ENCODE measurements around the gene ATP8B1. TPM values are rescaled to one million over a fixed set of nuclear protein-coding genes. Genes with fewer than 3 reads are reported as not detected.
A peak's percentile ranks its signal among the peaks of the same experiment; 100 is the strongest.

Gene ATP8B1
- total RNA-seq (2021) (2.7 to 5.6 TPM (median 3.9 TPM) in 3 replicates), Bru-seq, nascent RNA (percentile 45 among the genes with signal in this experiment)
- long read RNA-seq, experiment 1, full-length matches to known transcripts: 1 of 13 reads
- long read RNA-seq, experiment 1, partial matches to known transcripts: 5 of 13 reads
- long read RNA-seq, experiment 1, other reads (novel, unspliced or antisense): 7 of 13 reads
- long read RNA-seq, experiment 2, partial matches to known transcripts: 1 of 7 reads
- long read RNA-seq, experiment 2, other reads (novel, unspliced or antisense): 6 of 7 reads
- long read RNA-seq, experiment 3: 0 reads

- DNase-seq (ENCODE audit: low spot score) (peak; percentile 92), ATAC-seq (peak; percentile 90)
- no peaks in the 10 kb centered on the region for H3K36me3 Mint-ChIP-seq
- H3K27me3 Mint-ChIP-seq (ENCODE audit: low read depth): peaks cover 53% of the 10 kb centered on the region
- no peaks in the 10 kb centered on the region for H3K9me3 Mint-ChIP-seq
- peak within 1 kb of the TSS; percentile 88 for H3K4me3 Mint-ChIP-seq
- H3K4me1 Mint-ChIP-seq: peaks cover 30% of the 10 kb centered on the region
- CTCF ChIA-PET: interaction anchor here (0.6 to 1.2 kb wide), 4 partner anchors 23 to 173 kb away, joined by 3 to 4 read pairs (median 4); no protein-coding TSS in a partner anchor
- POLR2A ChIA-PET: interaction anchor here (1.2 kb wide), 1 partner anchor 16 kb away, joined by 4 read pairs; no protein-coding TSS in a partner anchor
- no peak within 1 kb of the TSS for H3K27ac Mint-ChIP-seq
- 0 out of 2 replicates have a peak, but pooled peaks have one; percentile 11 for TF ChIP-seq USF2 (CRISPR knock-in tag; IDR thresholded peaks at IDR 0.05)
- no peak for TF ChIP-seq ZBTB21 (CRISPR knock-in tag; IDR thresholded peaks at IDR 0.05; ENCODE audit: borderline replicate concordance)
- no peak; the same call in 1 of the 2 replicates for TF ChIP-seq FOXK1 (CRISPR knock-in tag; IDR thresholded peaks at IDR 0.05)
- no peak for TF ChIP-seq ELF4 (CRISPR knock-in tag; IDR thresholded peaks at IDR 0.05; ENCODE audit: low read depth)
- TF ChIP-seq RELA (CRISPR knock-in tag; IDR thresholded peaks at IDR 0.05; ENCODE audit: borderline replicate concordance): no peak
- TF ChIP-seq ZNF416 (CRISPR knock-in tag; IDR thresholded peaks at IDR 0.05): no peak
- TF ChIP-seq NR1H2 (CRISPR knock-in tag; IDR thresholded peaks at IDR 0.05): no peak
- TF ChIP-seq SOX15 (CRISPR knock-in tag; IDR thresholded peaks at IDR 0.05): no peak
- no peak for TF ChIP-seq NFATC4 (CRISPR knock-in tag; IDR thresholded peaks at IDR 0.05)
- TF ChIP-seq TP53 (CRISPR knock-in tag; IDR thresholded peaks at IDR 0.05): peak; percentile 63; the same call in 1 of the 2 replicates
- 0 out of 2 replicates have a peak, but pooled peaks have one; percentile 25 for TF ChIP-seq ZNF232 (CRISPR knock-in tag; IDR thresholded peaks at IDR 0.05)
- TF ChIP-seq ATF2 (CRISPR knock-in tag; IDR thresholded peaks at IDR 0.05; ENCODE audit: borderline replicate concordance, low read depth): no peak
- peak; percentile 73; the same call in 1 of the 2 replicates for TF ChIP-seq ARID4B (CRISPR knock-in tag; IDR thresholded peaks at IDR 0.05; ENCODE audit: borderline replicate concordance)
- TF ChIP-seq FOXJ3 (CRISPR knock-in tag; IDR thresholded peaks at IDR 0.05; ENCODE audit: borderline replicate concordance): no peak
- TF ChIP-seq NR2C2 (CRISPR knock-in tag; IDR thresholded peaks at IDR 0.05): no peak
- TF ChIP-seq STAT6 (CRISPR knock-in tag; conservative IDR thresholded peaks at IDR 0.05; ENCODE audit: low read depth): peak; percentile 65; the same call in 1 of the 2 replicates
- no peak for TF ChIP-seq ATF3 (CRISPR knock-in tag; conservative IDR thresholded peaks at IDR 0.05)
- no peak for TF ChIP-seq OVOL2 (CRISPR knock-in tag; IDR thresholded peaks at IDR 0.05; ENCODE audit: borderline replicate concordance)
- TF ChIP-seq CREM (CRISPR knock-in tag; IDR thresholded peaks at IDR 0.05): no peak; the same call in 1 of the 2 replicates
- TF ChIP-seq PRDM15 (CRISPR knock-in tag; IDR thresholded peaks at IDR 0.05): 0 out of 2 replicates have a peak, but pooled peaks have one; percentile 9
These were observed at the start of gene ATP8B1 for GRCh38 chr18:57803103-57803969. Gene ATP8B1 (minus strand): TSS chr18:57803315. CDS start chr18:57731807, 71,508 bp downstream.
